ENCODE measurements around the gene MBD1. TPM values are rescaled to one million over a fixed set of nuclear protein-coding genes. Genes with fewer than 3 reads are reported as not detected.

Gene MBD1, protein sequence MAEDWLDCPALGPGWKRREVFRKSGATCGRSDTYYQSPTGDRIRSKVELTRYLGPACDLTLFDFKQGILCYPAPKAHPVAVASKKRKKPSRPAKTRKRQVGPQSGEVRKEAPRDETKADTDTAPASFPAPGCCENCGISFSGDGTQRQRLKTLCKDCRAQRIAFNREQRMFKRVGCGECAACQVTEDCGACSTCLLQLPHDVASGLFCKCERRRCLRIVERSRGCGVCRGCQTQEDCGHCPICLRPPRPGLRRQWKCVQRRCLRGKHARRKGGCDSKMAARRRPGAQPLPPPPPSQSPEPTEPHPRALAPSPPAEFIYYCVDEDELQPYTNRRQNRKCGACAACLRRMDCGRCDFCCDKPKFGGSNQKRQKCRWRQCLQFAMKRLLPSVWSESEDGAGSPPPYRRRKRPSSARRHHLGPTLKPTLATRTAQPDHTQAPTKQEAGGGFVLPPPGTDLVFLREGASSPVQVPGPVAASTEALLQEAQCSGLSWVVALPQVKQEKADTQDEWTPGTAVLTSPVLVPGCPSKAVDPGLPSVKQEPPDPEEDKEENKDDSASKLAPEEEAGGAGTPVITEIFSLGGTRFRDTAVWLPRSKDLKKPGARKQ
- polyA plus RNA-seq (2012; rRNA removed): 70.6 and 72.3 TPM in 2 replicates
- 28.8 and 38.1 TPM in 2 replicates for polyA plus RNA-seq (2012; cell fraction: cytosol; rRNA removed)
- 297 and 314 TPM in 2 replicates for polyA plus RNA-seq (2012; cell fraction: nucleus; rRNA removed)

DNA sequence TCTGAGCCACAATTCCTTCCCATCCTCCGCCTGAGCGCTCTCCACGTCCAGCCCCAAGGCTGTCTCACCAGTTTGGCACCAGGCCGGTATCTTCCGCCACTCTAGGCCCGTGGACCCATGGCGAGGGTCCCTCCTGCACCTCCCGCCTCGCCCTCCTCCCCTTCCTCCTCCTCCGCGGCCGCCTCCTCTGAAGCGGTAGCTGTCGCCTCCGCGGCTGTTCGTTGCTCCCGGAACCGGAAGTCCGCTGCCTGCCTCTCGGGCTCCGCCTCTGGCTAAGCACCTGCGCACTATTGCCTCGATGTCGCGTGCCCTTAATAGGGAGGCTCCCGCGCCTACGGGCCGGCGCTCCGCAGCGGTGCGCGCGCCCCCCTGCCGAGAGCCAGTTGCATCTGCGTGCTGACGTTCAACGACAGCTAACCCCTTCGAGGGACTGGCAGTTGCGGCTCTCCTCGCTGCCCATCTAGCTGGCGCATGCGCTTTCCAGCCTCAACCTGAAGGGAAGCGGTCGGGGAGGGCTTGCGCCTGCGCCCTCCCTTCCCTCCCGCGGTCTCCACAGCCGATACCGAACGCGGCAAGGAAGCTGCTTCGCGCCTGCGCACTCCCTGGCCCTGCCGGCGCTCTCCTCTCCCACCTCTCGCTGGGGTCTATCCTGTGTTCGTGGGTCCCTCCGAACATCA lies at the start of gene MBD1:
TSS of gene MBD1 (minus strand) at position 229 of the 677 bp plus-strand sequence. CDS start 1,531 bp downstream, outside the sequence.
- Histone ChIP-seq H3K9me3 (no peaks in the 10 kb centered on the region), H3F3A (replicated peaks; ENCODE audit: insufficient read depth) (peaks cover 4% of the 10 kb centered on the region), H3K27ac (ENCODE audit: low read depth in 2 of 2, low read length in 1 of 2) (peak within 1 kb of the TSS; percentile 75 to 95), H2AFZ (ENCODE audit: low read depth) (peak within 1 kb of the TSS; percentile 90), H3K4me2 (peak within 1 kb of the TSS; percentile 92), H3K4me3 (ENCODE audit: low read depth in 2 of 2, low read length in 1 of 2) (peak within 1 kb of the TSS; percentile 86 to 99), H3K79me2 (ENCODE audit: insufficient read depth) (peaks cover 47% of the 10 kb centered on the region), H3K36me3 (replicated peaks in 1 of 2; ENCODE audit: control insufficient read depth in 1 of 2, insufficient read depth in 2 of 2, low read length in 1 of 2) (peaks cover 38 to 74% of the 10 kb centered on the region in 2 experiments), H3K9me2 (no peaks in the 10 kb centered on the region), H3K4me1 (ENCODE audit: control insufficient read depth in 1 of 2, insufficient read depth in 2 of 2, low read depth in 1 of 2, low read length in 1 of 2) (peaks cover 14 to 29% of the 10 kb centered on the region in 2 experiments; a peak in 3 of 4 replicates), H3K9ac (peak within 1 kb of the TSS; percentile 76), H3K27me3 (ENCODE audit: insufficient read depth) (no peaks in the 10 kb centered on the region), H4K20me1 (ENCODE audit: insufficient read depth) (0 out of 2 replicates have a peak, but pooled peaks cover 6% of the 10 kb centered on the region)
- WGBS (ENCODE audit: low lambda C conversion rate): under 1% methylated on average over 24 of the region's 63 CpGs
- ChIA-PET POLR2A (interaction anchor here (0.7 to 1.8 kb wide), 5 partner anchors 8 to 16 kb away, joined by 3 to 11 read pairs (median 4); partner anchors contain the start of gene CFAP53), CTCF (interaction anchor here (1.1 to 4.6 kb wide), 5 partner anchors 15 to 423 kb away, joined by 3 to 23 read pairs (median 4); partner anchors contain the start of gene CFAP53)
- peak; percentile 99 for DNase-seq
- TF ChIP-seq FOSL2 (IDR thresholded peaks at IDR 0.05; ENCODE audit: borderline replicate concordance, low read depth) (no peak), NRF1 (IDR thresholded peaks at IDR 0.05; ENCODE audit: low read depth, low read length) (peak; percentile 95), EZH2phosphoT487 (IDR thresholded peaks at IDR 0.05; ENCODE audit: borderline replicate concordance, low read depth) (no peak), EP300 (IDR thresholded peaks at IDR 0.05; ENCODE audit: borderline replicate concordance in 1 of 2, low read depth in 1 of 2, low read length in 1 of 2) (no peak), TEAD4 (IDR thresholded peaks at IDR 0.05; ENCODE audit: borderline replicate concordance, insufficient read depth) (no peak), RFX5 (IDR thresholded peaks at IDR 0.05; ENCODE audit: low read length) (no peak), CHD2 (IDR thresholded peaks at IDR 0.05; ENCODE audit: low read length, partially characterized antibody) (peak; percentile 71), POLR2AphosphoS5 (IDR thresholded peaks at IDR 0.05; ENCODE audit: low read depth, low read length) (peak; percentile 85), RCOR1 (IDR thresholded peaks at IDR 0.05; ENCODE audit: low read length) (no peak), FOXM1 (IDR thresholded peaks at IDR 0.05; ENCODE audit: low read depth) (no peak), FOXJ3 (CRISPR knock-in tag; IDR thresholded peaks at IDR 0.05) (no peak), TAF1 (IDR thresholded peaks at IDR 0.05; ENCODE audit: borderline replicate concordance, low read depth, low read length) (peak; percentile 65), SMC3 (IDR thresholded peaks at IDR 0.05; ENCODE audit: low read depth, low read length) (no peak), MEF2A (IDR thresholded peaks at IDR 0.05; ENCODE audit: borderline replicate concordance, low read depth) (no peak), GABPA (IDR thresholded peaks at IDR 0.05; ENCODE audit: low read depth) (peak; percentile 99), RXRA (IDR thresholded peaks at IDR 0.05; ENCODE audit: borderline replicate concordance, low read depth) (no peak)
- TF ChIP-seq, protein P1, sequence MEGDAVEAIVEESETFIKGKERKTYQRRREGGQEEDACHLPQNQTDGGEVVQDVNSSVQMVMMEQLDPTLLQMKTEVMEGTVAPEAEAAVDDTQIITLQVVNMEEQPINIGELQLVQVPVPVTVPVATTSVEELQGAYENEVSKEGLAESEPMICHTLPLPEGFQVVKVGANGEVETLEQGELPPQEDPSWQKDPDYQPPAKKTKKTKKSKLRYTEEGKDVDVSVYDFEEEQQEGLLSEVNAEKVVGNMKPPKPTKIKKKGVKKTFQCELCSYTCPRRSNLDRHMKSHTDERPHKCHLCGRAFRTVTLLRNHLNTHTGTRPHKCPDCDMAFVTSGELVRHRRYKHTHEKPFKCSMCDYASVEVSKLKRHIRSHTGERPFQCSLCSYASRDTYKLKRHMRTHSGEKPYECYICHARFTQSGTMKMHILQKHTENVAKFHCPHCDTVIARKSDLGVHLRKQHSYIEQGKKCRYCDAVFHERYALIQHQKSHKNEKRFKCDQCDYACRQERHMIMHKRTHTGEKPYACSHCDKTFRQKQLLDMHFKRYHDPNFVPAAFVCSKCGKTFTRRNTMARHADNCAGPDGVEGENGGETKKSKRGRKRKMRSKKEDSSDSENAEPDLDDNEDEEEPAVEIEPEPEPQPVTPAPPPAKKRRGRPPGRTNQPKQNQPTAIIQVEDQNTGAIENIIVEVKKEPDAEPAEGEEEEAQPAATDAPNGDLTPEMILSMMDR (IDR thresholded peaks at IDR 0.05): no peak
- TF ChIP-seq, protein P2, sequence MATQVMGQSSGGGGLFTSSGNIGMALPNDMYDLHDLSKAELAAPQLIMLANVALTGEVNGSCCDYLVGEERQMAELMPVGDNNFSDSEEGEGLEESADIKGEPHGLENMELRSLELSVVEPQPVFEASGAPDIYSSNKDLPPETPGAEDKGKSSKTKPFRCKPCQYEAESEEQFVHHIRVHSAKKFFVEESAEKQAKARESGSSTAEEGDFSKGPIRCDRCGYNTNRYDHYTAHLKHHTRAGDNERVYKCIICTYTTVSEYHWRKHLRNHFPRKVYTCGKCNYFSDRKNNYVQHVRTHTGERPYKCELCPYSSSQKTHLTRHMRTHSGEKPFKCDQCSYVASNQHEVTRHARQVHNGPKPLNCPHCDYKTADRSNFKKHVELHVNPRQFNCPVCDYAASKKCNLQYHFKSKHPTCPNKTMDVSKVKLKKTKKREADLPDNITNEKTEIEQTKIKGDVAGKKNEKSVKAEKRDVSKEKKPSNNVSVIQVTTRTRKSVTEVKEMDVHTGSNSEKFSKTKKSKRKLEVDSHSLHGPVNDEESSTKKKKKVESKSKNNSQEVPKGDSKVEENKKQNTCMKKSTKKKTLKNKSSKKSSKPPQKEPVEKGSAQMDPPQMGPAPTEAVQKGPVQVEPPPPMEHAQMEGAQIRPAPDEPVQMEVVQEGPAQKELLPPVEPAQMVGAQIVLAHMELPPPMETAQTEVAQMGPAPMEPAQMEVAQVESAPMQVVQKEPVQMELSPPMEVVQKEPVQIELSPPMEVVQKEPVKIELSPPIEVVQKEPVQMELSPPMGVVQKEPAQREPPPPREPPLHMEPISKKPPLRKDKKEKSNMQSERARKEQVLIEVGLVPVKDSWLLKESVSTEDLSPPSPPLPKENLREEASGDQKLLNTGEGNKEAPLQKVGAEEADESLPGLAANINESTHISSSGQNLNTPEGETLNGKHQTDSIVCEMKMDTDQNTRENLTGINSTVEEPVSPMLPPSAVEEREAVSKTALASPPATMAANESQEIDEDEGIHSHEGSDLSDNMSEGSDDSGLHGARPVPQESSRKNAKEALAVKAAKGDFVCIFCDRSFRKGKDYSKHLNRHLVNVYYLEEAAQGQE (IDR thresholded peaks at IDR 0.05; ENCODE audit: low read depth, low read length): no peak
- TF ChIP-seq, protein P3, sequence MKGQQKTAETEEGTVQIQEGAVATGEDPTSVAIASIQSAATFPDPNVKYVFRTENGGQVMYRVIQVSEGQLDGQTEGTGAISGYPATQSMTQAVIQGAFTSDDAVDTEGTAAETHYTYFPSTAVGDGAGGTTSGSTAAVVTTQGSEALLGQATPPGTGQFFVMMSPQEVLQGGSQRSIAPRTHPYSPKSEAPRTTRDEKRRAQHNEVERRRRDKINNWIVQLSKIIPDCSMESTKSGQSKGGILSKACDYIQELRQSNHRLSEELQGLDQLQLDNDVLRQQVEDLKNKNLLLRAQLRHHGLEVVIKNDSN (IDR thresholded peaks at IDR 0.05; ENCODE audit: borderline replicate concordance, low read depth): peak; percentile 27; the same call in 1 of the 2 replicates
- TF ChIP-seq, protein P4, sequence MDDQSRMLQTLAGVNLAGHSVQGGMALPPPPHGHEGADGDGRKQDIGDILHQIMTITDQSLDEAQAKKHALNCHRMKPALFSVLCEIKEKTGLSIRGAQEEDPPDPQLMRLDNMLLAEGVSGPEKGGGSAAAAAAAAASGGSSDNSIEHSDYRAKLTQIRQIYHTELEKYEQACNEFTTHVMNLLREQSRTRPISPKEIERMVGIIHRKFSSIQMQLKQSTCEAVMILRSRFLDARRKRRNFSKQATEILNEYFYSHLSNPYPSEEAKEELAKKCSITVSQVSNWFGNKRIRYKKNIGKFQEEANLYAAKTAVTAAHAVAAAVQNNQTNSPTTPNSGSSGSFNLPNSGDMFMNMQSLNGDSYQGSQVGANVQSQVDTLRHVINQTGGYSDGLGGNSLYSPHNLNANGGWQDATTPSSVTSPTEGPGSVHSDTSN (IDR thresholded peaks at IDR 0.05): peak; percentile 94
- TF ChIP-seq, protein P5, sequence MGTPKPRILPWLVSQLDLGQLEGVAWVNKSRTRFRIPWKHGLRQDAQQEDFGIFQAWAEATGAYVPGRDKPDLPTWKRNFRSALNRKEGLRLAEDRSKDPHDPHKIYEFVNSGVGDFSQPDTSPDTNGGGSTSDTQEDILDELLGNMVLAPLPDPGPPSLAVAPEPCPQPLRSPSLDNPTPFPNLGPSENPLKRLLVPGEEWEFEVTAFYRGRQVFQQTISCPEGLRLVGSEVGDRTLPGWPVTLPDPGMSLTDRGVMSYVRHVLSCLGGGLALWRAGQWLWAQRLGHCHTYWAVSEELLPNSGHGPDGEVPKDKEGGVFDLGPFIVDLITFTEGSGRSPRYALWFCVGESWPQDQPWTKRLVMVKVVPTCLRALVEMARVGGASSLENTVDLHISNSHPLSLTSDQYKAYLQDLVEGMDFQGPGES (IDR thresholded peaks at IDR 0.05; ENCODE audit: low read depth, low read length): no peak

Measured in SK-N-SH (cell line).